HepG2 (cell line): Measurements from ENCODE around the gene BNIP1. TPM values are rescaled to one million over a fixed set of nuclear protein-coding genes. Genes with fewer than 3 reads are reported as not detected.

Experiments
- ATAC-seq: fragments of 200-7000 bp; cut with Tn5 transposase; 3 replicates; pipeline ENCODE4 v1.9.1; 2020; ENCODE audit warnings: mild to moderate bottlenecking, moderate library complexity
- BruUV-seq: library from RNA; stranded (reverse); fragments of 400-500 nt; replicated peaks from 2 replicates; lab custom pipeline; 2021; lab: Mats Ljungman, UMichigan
- CTCF ChIA-PET: fragments of 300-600 bp; formaldehyde crosslinking; extraction: SDS; loops from one replicate; lab custom pipeline; 2021; ENCODE audit warnings: low total read pairs, inconsistent platforms, low intra/inter-chr PET ratio; lab: Yijun Ruan, JAX
- POLR2A ChIA-PET: fragments of 350-600 bp; sonication (Branson Sonifier 250); formaldehyde crosslinking; loops from one replicate; lab custom pipeline; 2020; ENCODE audit warnings: antibody characterized with exemption, inconsistent platforms; lab: Yijun Ruan, JAX
- DNase-seq: peaks from one replicate; pipeline ENCODE4 v3.0.0-alpha.2; 2015; ENCODE audit warnings: low spot score
- FAIRE-seq: peaks from 3 replicates; lab custom pipeline; 2011; peaks lifted over from hg19 to GRCh38; lab: Jason Lieb, UNC
- H2AFZ ChIP-seq: one replicate; pipeline ENCODE4 v1.6.1; 2011; ENCODE audit warnings: low read length, inconsistent platforms
- H3K27ac ChIP-seq: fragments of 300-600 bp; 3 replicates; pipeline ENCODE4 v1.8.0; 2011; ENCODE audit warnings: mixed run types, mild to moderate bottlenecking, mixed read lengths, low read length, inconsistent platforms; ENCODE audit not compliant: insufficient read depth; ENCODE audit errors: extremely low read length
- H3K27me3 ChIP-seq, 2 experiments: fragments of 200-600 bp in 1 of 2; 2 replicates in 1 of 2; 3 replicates in 1 of 2; pipeline versions ENCODE4 v1.6.0 to v1.8.0; 2011; ENCODE audit warnings: low read length in 2 of 2, mild to moderate bottlenecking in 2 of 2, moderate library complexity in 2 of 2, inconsistent platforms in 1 of 2; ENCODE audit not compliant: insufficient read depth in 2 of 2, control insufficient read depth in 1 of 2
- H3K36me3 ChIP-seq, 2 experiments: fragments of 200-600 bp in 1 of 2; replicated peaks in 1 of 2; 2 replicates in 1 of 2; 3 replicates in 1 of 2; pipeline versions ENCODE4 v1.5.1 to v1.8.0; 2011; ENCODE audit warnings: low read length in 2 of 2, inconsistent platforms in 1 of 2; ENCODE audit not compliant: insufficient read depth in 2 of 2, control insufficient read depth in 1 of 2
- H3K4me1 ChIP-seq: 2 replicates; pipeline ENCODE4 v1.5.1; 2012; ENCODE audit warnings: low read length, inconsistent platforms; ENCODE audit not compliant: insufficient read depth
- H3K4me2 ChIP-seq: 2 replicates; pipeline ENCODE4 v1.6.0; 2011; ENCODE audit warnings: low read depth, low read length, inconsistent platforms
- H3K4me3 ChIP-seq, 3 experiments: fragments of 200-600 bp in 1 of 3; sonication (generic), shearing (Covaris generic) in 1 of 3; replicated peaks in 1 of 3; 2 replicates each; pipeline ENCODE4 v1.5.1; 2011 to 2016; ENCODE audit warnings: low read length in 3 of 3, inconsistent platforms in 2 of 3, low read depth in 2 of 3, mild to moderate bottlenecking in 2 of 3, control low read depth in 1 of 3, mixed read lengths in 1 of 3; ENCODE audit not compliant: insufficient read depth in 1 of 3
- H3K79me2 ChIP-seq: one replicate; pipeline ENCODE4 v1.6.1; 2011; ENCODE audit warnings: low read length, inconsistent platforms; ENCODE audit not compliant: insufficient read depth
- H3K9ac ChIP-seq: 2 replicates; pipeline ENCODE4 v1.6.0; 2011; ENCODE audit warnings: mild to moderate bottlenecking, low read depth, low read length, inconsistent platforms; ENCODE audit not compliant: insufficient read depth
- H3K9me3 ChIP-seq: 2 replicates; pipeline ENCODE4 v1.5.1; 2012; ENCODE audit warnings: mild to moderate bottlenecking, low read length
- H4K20me1 ChIP-seq: 2 replicates; pipeline ENCODE4 v1.6.0; 2011; ENCODE audit warnings: inconsistent platforms, mild to moderate bottlenecking, low read length, moderate library complexity; ENCODE audit not compliant: insufficient read depth
- BCL6 ChIP-seq: IDR thresholded peaks from 2 replicates; pipeline ENCODE4 v1.6.1; 2016; ENCODE audit warnings: missing genetic modification reagents, missing compliant biosample characterization
- EZH2 ChIP-seq: conservative IDR thresholded peaks from 2 replicates; pipeline ENCODE4 v1.6.1; 2012; ENCODE audit warnings: mild to moderate bottlenecking, low read depth, low read length, moderate library complexity
- SOX13 ChIP-seq, 3 experiments: fragments of 450-650 bp in 1 of 3; sonication (generic) in 1 of 3; formaldehyde crosslinking in 1 of 3; IDR thresholded peaks in 2 of 3; conservative IDR thresholded peaks in 1 of 3; 2 replicates each; pipeline versions ENCODE4 v1.5.0 to v1.6.1; 2016 to 2020; ENCODE audit warnings: antibody characterized with exemption in 1 of 3, mild to moderate bottlenecking in 1 of 3, missing compliant biosample characterization in 1 of 3, missing genetic modification reagents in 1 of 3, moderate library complexity in 1 of 3
- SOX6 ChIP-seq, 2 experiments: fragments of 450-650 bp in 1 of 2; sonication (generic) in 1 of 2; formaldehyde crosslinking in 1 of 2; IDR thresholded peaks; 2 replicates each; pipeline versions ENCODE4 v1.4.0 to v1.6.1; 2017 to 2020; ENCODE audit warnings: antibody characterized with exemption in 1 of 2, mild to moderate bottlenecking in 1 of 2, missing genetic modification reagents in 1 of 2
- ZNF12 ChIP-seq: sonication (generic); formaldehyde crosslinking; IDR thresholded peaks from 2 replicates; pipeline ENCODE4 v1.5.0; 2020; ENCODE audit warnings: missing genetic modification reagents
- ZNF318 ChIP-seq: sonication (generic); formaldehyde crosslinking; IDR thresholded peaks from 2 replicates; pipeline ENCODE4 v1.4.0; 2020; ENCODE audit warnings: mild to moderate bottlenecking, missing genetic modification reagents
- ZNF484 ChIP-seq: sonication (generic); formaldehyde crosslinking; IDR thresholded peaks from 2 replicates; pipeline ENCODE4 v1.5.1; 2020; ENCODE audit warnings: mild to moderate bottlenecking, low read depth, missing genetic modification reagents, borderline replicate concordance
- WGBS: methylation state at CpG from one replicate; pipeline ENCODE4 v1.1.6; 2017; ENCODE audit warnings: low lambda C conversion rate; 5-methylcytosine and 5-hydroxymethylcytosine counted together
- in situ Hi-C: cut with HindIII; loops from 2 replicates; pipeline ENCODE4 v1.10.0; 2017; ENCODE audit warnings: low pct_unique_long_range_greater_than_20kb; ENCODE audit not compliant: extremely low pct_ligation_motif_present
- intact Hi-C: fragments of 100-400 bp; cut with micrococcal nuclease; formaldehyde crosslinking; loops from one replicate; pipeline ENCODE4 v1.10.0; 2022; ENCODE audit not compliant: unreplicated experiment
- polyA plus RNA-seq, 8 experiments: library from polyadenylated mRNA; depleted of rRNA in 3 of 8; stranded (reverse) in 7 of 8; unstranded in 1 of 8; fragments of >200 nt; fragmentation: Illumina TruSeq in 4 of 8; extraction: Trizol in 4 of 8; gene quantifications; 2 replicates each; pipeline versions ENCODE4 v1.2.1 to v1.2.3, GENCODE V29; 2011 to 2016; ENCODE audit warnings: low read depth in 4 of 8, missing spikeins in 1 of 8, mixed read lengths in 1 of 8; ENCODE audit not compliant: insufficient read depth in 1 of 8
- total RNA-seq, 5 experiments: library from RNA; depleted of rRNA; stranded (reverse); fragments of >200 nt; fragmentation: Illumina TruSeq; extraction: Trizol; gene quantifications; 2 replicates each; pipeline ENCODE4 v1.2.3, GENCODE V29; 2016; ENCODE audit warnings: low read depth in 1 of 5

BNIP1 gene
- total and polyA plus RNA-seq, 2 of the 13 experiments (the other 11 are each of a cell fraction or from before 2014, with no cell fraction given): 13.2 to 16.9 TPM

- TF ChIP-seq EZH2: no peak
- no peak for TF ChIP-seq ZNF484 (CRISPR knock-in tag)
- TF ChIP-seq ZNF12 (CRISPR knock-in tag): no peak
- TF ChIP-seq SOX6 (IDR thresholded peaks at IDR 0.05): no peak
- TF ChIP-seq SOX6 (CRISPR knock-in tag; IDR thresholded peaks at IDR 0.05): 0 out of 2 replicates have a peak, but pooled peaks have one; percentile 11
- TF ChIP-seq ZNF318: no peak
- TF ChIP-seq SOX13 (IDR thresholded peaks at IDR 0.05): no peak
- TF ChIP-seq SOX13 (CRISPR knock-in tag; conservative IDR thresholded peaks at IDR 0.05 in 1 of 2, IDR thresholded peaks at IDR 0.05 in 1 of 2): peak in 1 of 2 experiments; percentile 66; a peak in 2 of 4 replicates
- peak; percentile 66 for TF ChIP-seq BCL6 (CRISPR knock-in tag)
- Histone ChIP-seq H4K20me1 (no peaks in the 10 kb centered on the region), H3K4me1 (peaks cover 22% of the 10 kb centered on the region), H3K36me3 (no peaks in the 10 kb centered on the region), H3K79me2 (no peaks in the 10 kb centered on the region), H3K9ac (no peak overlapping the region), H3K9me3 (no peaks in the 10 kb centered on the region), H3K27ac (no peak overlapping the region), H3K27me3 (no peaks in the 10 kb centered on the region; a peak in 1 of 5 replicates), H3K4me3 (no peak overlapping the region), H3K4me2 (no peak overlapping the region), H2AFZ (no peak overlapping the region)
- FAIRE-seq (no peak), ATAC-seq (peak; percentile 65), DNase-seq (peak; percentile 71)
- intact Hi-C loops (loop anchor here (10.0 kb wide), 1 partner anchor 425 kb away; no protein-coding TSS in a partner anchor), in situ Hi-C loops (loop anchor here (5.0 to 25.0 kb wide), 2 partner anchors 157 to 427 kb away; partner anchors contain the start of gene ATP6V0E1)
- no TSS peak for BruUV-seq
- CTCF ChIA-PET: no interaction called here
- POLR2A ChIA-PET: no interaction called here
- WGBS: 42% methylated on average over 1 of the region's 1 CpG
These were observed 4.7 kb upstream of the BNIP1 start for GRCh38 chr5:173139631-173140030.
